GM19328 (cell line): ENCODE results near the gene NF1.

Experiments used
- ATAC-seq: cut with Tn5 transposase; IDR thresholded peaks from one replicate; pipeline ENCODE4 v1.9.1; 2021; ENCODE audit warnings: mild to moderate bottlenecking, moderate library complexity; ENCODE audit not compliant: unreplicated experiment

Gene NF1

GRCh38 chr17:31418773-31419350 is 324.1 kb downstream of the NF1 start:
- ATAC-seq = no peak

- ATAC-seq = no peak
These were observed 327.7 kb downstream of the NF1 start for GRCh38 chr17:31422443-31422842.

- ATAC-seq = no peak
These were observed 330.1 kb downstream of the NF1 start for GRCh38 chr17:31424944-31425281.

GRCh38 chr17:31425282-31426040 is 330.7 kb downstream of the NF1 start:
- ATAC-seq = no peak
